Fibroblast of mammary gland (primary cell): Measurements from ENCODE around the gene ZNF585A.

ENCODE experiments used
- DNase-seq: peaks from one replicate; pipeline ENCODE4 v3.0.0-alpha.2; 2010; ENCODE audit warnings: low read depth
- H3K4me3 ChIP-seq: 2 replicates; pipeline ENCODE4 v1.5.1; 2011; ENCODE audit warnings: low read depth, mild to moderate bottlenecking, low read length, moderate library complexity; ENCODE audit not compliant: control insufficient read depth
- TF ChIP-seq, protein P1 (sequence below): conservative IDR thresholded peaks from 2 replicates; pipeline ENCODE4 v1.5.1; 2011; ENCODE audit warnings: low read depth, low read length, inconsistent platforms; ENCODE audit not compliant: control insufficient read depth, insufficient read depth

The ZNF585A gene

GRCh38 chr19:37172368-37173366, at the start of gene ZNF585A:
TSS of gene ZNF585A (minus strand) at chr19:37172695. CDS start at chr19:37169910, 2,785 bp downstream.
- TF ChIP-seq, protein P1, sequence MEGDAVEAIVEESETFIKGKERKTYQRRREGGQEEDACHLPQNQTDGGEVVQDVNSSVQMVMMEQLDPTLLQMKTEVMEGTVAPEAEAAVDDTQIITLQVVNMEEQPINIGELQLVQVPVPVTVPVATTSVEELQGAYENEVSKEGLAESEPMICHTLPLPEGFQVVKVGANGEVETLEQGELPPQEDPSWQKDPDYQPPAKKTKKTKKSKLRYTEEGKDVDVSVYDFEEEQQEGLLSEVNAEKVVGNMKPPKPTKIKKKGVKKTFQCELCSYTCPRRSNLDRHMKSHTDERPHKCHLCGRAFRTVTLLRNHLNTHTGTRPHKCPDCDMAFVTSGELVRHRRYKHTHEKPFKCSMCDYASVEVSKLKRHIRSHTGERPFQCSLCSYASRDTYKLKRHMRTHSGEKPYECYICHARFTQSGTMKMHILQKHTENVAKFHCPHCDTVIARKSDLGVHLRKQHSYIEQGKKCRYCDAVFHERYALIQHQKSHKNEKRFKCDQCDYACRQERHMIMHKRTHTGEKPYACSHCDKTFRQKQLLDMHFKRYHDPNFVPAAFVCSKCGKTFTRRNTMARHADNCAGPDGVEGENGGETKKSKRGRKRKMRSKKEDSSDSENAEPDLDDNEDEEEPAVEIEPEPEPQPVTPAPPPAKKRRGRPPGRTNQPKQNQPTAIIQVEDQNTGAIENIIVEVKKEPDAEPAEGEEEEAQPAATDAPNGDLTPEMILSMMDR: peak; percentile 27
- peak within 1 kb of the TSS; percentile 97 for H3K4me3 ChIP-seq
- DNase-seq: peak; percentile 97

- DNase-seq: no peak
Observed at GRCh38 chr19:37221136-37221535, 48.6 kb upstream of the ZNF585A start.

GRCh38 chr19:37220383-37220782, 47.9 kb upstream of the ZNF585A start:
- DNase-seq: no peak
- no peak overlapping the region for H3K4me3 ChIP-seq
- TF ChIP-seq, protein P1: no peak

More at GRCh38 chr19:37221136-37221535, 48.6 kb upstream of the ZNF585A start:
- TF ChIP-seq, protein P1: no peak
- H3K4me3 ChIP-seq: no peak overlapping the region

DNA sequence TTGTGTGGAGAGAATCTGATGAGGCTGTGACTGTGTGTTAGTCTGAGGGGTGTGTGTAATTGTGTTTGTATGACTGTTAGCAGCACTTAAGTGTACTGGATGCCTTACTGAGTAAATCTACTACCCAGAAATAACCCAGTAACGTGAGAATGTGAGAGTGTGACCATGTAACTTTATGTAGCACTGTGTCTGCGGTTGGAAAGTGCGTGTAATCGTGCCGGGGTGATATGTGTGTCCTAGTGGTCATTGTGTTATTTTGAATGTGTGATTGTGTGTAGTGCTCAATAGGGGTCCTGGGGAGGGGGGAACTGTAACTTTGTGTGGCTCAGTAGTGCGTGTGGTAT, 46.1 kb upstream of the ZNF585A start:
- TF ChIP-seq, protein P1: no peak
- H3K4me3 ChIP-seq: peak overlapping the region; percentile 98
- DNase-seq: peak; percentile 49

GRCh38 chr19:37217775-37218591, 45.5 kb upstream of the ZNF585A start, which contains the start of gene ZNF383:
TSS of gene ZNF383 (plus strand) at chr19:37218214. CDS start at chr19:37230454, 12,240 bp downstream.
- TF ChIP-seq, protein P1: no peak
- peak; percentile 88 for DNase-seq
- H3K4me3 ChIP-seq: peak within 1 kb of the TSS; percentile 98

GRCh38 chr19:37217480-37217774, 44.9 kb upstream of the ZNF585A start:
- TF ChIP-seq, protein P1: no peak
- H3K4me3 ChIP-seq: peak overlapping the region; percentile 98
- no peak for DNase-seq
